Spleen (tissue), 7 donors: ENCODE data around the gene CAMTA1.

ENCODE experiments used
- POLR2A ChIP-seq, 3 donors: fragments of 450-650 bp; IDR thresholded peaks; one replicate each; pipeline ENCODE4 v1.5.1; 2017; ENCODE audit warnings: antibody characterized with exemption in 3 of 3, mild to moderate bottlenecking in 1 of 3
- POLR2AphosphoS5 ChIP-seq, 3 donors: sonication (generic); formaldehyde crosslinking; IDR thresholded peaks; one replicate each; pipeline ENCODE4 v1.5.1; 2017; ENCODE audit warnings: antibody characterized with exemption in 3 of 3
- TF ChIP-seq, protein P1 (sequence below), 11 experiments: fragments of 200-600 bp in 7 of 11; fragments of 450-650 bp in 4 of 11; sonication (generic) in 4 of 11; IDR thresholded peaks in 8 of 11; conservative IDR thresholded peaks in 3 of 11; 1 replicate in 7 of 11; 2 replicates in 4 of 11; pipeline versions ENCODE4 v1.4.0 to v1.8.0; 2016 to 2021; ENCODE audit warnings: antibody characterized with exemption in 11 of 11, inconsistent platforms in 4 of 11, mild to moderate bottlenecking in 1 of 11
- donor health status: DM: no; HTN: no; CAD: no; lungs with moderate emphysema.
- donor health status: DM: no; HTN: no; CAD: no.
- donor health status: DM: no; HTN: no; CAD: no.

DNA sequence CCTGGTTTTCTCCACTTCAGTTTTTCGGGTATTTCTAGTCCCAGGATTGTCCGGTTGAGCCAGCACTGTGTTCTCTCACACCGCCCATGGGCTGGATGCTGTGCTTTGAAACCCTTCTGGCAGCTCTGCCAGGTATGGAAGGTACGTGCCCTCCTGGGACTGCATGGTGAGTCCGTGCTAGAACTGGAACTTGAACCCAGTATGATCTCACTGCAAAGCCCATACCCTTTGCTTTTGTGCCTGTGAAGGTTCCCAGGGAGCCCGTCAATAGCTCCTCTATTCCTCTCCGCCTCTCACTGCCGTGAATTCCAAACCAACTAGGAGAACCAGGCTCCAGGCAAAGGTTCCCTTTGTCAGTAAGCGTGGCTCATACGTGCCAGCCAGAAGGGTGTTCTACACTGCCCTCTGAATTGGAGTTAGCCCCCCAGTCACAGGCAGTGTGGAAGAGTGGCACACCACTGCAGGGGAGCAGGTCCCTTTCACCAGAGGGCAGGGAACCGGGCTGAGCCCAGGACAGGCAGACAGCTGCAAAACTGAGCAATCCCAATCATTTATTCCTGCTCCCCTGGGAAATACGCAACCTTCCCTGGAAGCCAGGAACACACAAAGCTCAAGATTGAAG is 310.2 kb downstream of the CAMTA1 start:
- TF ChIP-seq POLR2A (IDR thresholded peaks at IDR 0.05) (no peak), POLR2AphosphoS5 (IDR thresholded peaks at IDR 0.05) (no peak)
- TF ChIP-seq, protein P1, sequence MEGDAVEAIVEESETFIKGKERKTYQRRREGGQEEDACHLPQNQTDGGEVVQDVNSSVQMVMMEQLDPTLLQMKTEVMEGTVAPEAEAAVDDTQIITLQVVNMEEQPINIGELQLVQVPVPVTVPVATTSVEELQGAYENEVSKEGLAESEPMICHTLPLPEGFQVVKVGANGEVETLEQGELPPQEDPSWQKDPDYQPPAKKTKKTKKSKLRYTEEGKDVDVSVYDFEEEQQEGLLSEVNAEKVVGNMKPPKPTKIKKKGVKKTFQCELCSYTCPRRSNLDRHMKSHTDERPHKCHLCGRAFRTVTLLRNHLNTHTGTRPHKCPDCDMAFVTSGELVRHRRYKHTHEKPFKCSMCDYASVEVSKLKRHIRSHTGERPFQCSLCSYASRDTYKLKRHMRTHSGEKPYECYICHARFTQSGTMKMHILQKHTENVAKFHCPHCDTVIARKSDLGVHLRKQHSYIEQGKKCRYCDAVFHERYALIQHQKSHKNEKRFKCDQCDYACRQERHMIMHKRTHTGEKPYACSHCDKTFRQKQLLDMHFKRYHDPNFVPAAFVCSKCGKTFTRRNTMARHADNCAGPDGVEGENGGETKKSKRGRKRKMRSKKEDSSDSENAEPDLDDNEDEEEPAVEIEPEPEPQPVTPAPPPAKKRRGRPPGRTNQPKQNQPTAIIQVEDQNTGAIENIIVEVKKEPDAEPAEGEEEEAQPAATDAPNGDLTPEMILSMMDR (IDR thresholded peaks at IDR 0.05 in 8 of 11, conservative IDR thresholded peaks at IDR 0.05 in 3 of 11) = no peak
